ENCODE data around the gene CDC42BPB.

Gene CDC42BPB

GRCh38 chr14:102892651-102893050, 164.7 kb downstream of the CDC42BPB start:
- DNase-seq, result no peak

GRCh38 chr14:102891556-102891955, 165.8 kb downstream of the CDC42BPB start:
- DNase-seq, result no peak

- DNase-seq, result no peak
These were observed 166.2 kb downstream of the CDC42BPB start for GRCh38 chr14:102891111-102891510.

GRCh38 chr14:102889615-102890014, 167.7 kb downstream of the CDC42BPB start:
- no peak for DNase-seq

GRCh38 chr14:102888748-102889147, 168.6 kb downstream of the CDC42BPB start:
- DNase-seq, result no peak

GRCh38 chr14:102885737-102886447, 171.5 kb downstream of the CDC42BPB start:
- no peak for DNase-seq

GRCh38 chr14:102883554-102883953, 173.8 kb downstream of the CDC42BPB start:
- no peak for DNase-seq

- DNase-seq, result no peak
These were observed 174.2 kb downstream of the CDC42BPB start for GRCh38 chr14:102883089-102883541.

Data from NK-92 treated with Interleukin-12 subunit alpha and Interleukin-12 subunit beta, amount 100 ng/mL, for 24 hours (cell line).